Suprapubic skin (tissue), 4 donors: ENCODE measurements around the gene VPS25. TPM values are rescaled to one million over a fixed set of nuclear protein-coding genes. Genes with fewer than 3 reads are reported as not detected.

Experiments used
- DNase-seq, 2 donors: peaks; one replicate each; pipeline ENCODE4 v3.0.0-alpha.2; 2019; ENCODE audit warnings: low spot score in 2 of 2
- H3K27ac ChIP-seq: fragments of 200-600 bp; sonication (generic); one replicate; pipeline ENCODE4 v1.5.1; 2019
- H3K27me3 ChIP-seq: fragments of 200-600 bp; sonication (generic); one replicate; pipeline ENCODE4 v1.5.1; 2019
- H3K36me3 ChIP-seq: fragments of 200-600 bp; sonication (generic); one replicate; pipeline ENCODE4 v1.5.1; 2019
- H3K4me1 ChIP-seq: fragments of 200-600 bp; sonication (generic); one replicate; pipeline ENCODE4 v1.5.1; 2019
- H3K4me3 ChIP-seq: fragments of 200-600 bp; sonication (generic); one replicate; pipeline ENCODE4 v1.5.1; 2019; ENCODE audit warnings: mild to moderate bottlenecking
- H3K9me3 ChIP-seq: fragments of 200-600 bp; sonication (generic); one replicate; pipeline ENCODE4 v1.5.1; 2019
- EP300 ChIP-seq: sonication (generic); formaldehyde crosslinking; IDR thresholded peaks from one replicate; pipeline ENCODE4 v1.6.1; 2017; ENCODE audit warnings: antibody characterized with exemption
- POLR2A ChIP-seq, 2 donors: fragments of 450-650 bp; IDR thresholded peaks; one replicate each; pipeline ENCODE4 v1.6.1; 2017; ENCODE audit warnings: antibody characterized with exemption in 2 of 2, mild to moderate bottlenecking in 2 of 2, moderate library complexity in 2 of 2
- POLR2AphosphoS5 ChIP-seq, 3 donors: sonication (generic); formaldehyde crosslinking; IDR thresholded peaks; one replicate each; pipeline ENCODE4 v1.6.1; 2017; ENCODE audit warnings: antibody characterized with exemption in 3 of 3
- WGBS: methylation state at CpG from one replicate; pipeline ENCODE4 v1.1.5; 2018; 5-methylcytosine and 5-hydroxymethylcytosine counted together
- total RNA-seq, 4 donors: library from RNA; depleted of rRNA; stranded (reverse); fragments of >200 nt; gene quantifications; one replicate each; pipeline ENCODE4 v1.1.0, GENCODE V29; 2016
- TF ChIP-seq, protein P1 (sequence below), 2 donors: fragments of 200-600 bp in 1 of 2; fragments of 450-650 bp in 1 of 2; sonication (generic) in 1 of 2; IDR thresholded peaks; one replicate each; pipeline ENCODE4 v1.5.1; 2016 to 2019; ENCODE audit warnings: antibody characterized with exemption in 2 of 2, mild to moderate bottlenecking in 1 of 2, moderate library complexity in 1 of 2

The VPS25 gene
- total RNA-seq, 4 donors from 2014 or later: 49.1 to 66.5 (median 59.0) TPM

DNA sequence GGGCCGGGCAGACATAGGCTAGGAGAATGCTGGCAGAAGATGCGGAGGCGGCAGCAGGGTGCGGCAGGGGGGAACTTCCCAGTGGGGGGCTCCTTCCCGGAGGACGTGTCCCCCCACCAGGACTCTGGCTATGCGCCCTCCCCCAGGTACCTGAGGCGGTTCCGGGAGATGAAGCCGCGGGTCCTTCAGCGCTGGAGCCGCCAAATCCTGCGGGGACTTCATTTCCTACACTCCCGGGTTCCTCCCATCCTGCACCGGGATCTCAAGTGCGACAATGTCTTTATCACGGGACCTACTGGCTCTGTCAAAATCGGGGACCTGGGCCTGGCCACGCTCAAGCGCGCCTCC lies 10.5 kb downstream of the VPS25 start:
- Histone ChIP-seq H3K4me1 (peaks cover 41% of the 10 kb centered on the region), H3K27me3 (peaks cover 80% of the 10 kb centered on the region), H3K9me3 (no peaks in the 10 kb centered on the region), H3K27ac (no peak overlapping the region), H3K36me3 (peaks cover 10% of the 10 kb centered on the region), H3K4me3 (no peak overlapping the region)
- 34% methylated on average over 19 of the region's 22 CpGs for WGBS
- TF ChIP-seq, protein P1, sequence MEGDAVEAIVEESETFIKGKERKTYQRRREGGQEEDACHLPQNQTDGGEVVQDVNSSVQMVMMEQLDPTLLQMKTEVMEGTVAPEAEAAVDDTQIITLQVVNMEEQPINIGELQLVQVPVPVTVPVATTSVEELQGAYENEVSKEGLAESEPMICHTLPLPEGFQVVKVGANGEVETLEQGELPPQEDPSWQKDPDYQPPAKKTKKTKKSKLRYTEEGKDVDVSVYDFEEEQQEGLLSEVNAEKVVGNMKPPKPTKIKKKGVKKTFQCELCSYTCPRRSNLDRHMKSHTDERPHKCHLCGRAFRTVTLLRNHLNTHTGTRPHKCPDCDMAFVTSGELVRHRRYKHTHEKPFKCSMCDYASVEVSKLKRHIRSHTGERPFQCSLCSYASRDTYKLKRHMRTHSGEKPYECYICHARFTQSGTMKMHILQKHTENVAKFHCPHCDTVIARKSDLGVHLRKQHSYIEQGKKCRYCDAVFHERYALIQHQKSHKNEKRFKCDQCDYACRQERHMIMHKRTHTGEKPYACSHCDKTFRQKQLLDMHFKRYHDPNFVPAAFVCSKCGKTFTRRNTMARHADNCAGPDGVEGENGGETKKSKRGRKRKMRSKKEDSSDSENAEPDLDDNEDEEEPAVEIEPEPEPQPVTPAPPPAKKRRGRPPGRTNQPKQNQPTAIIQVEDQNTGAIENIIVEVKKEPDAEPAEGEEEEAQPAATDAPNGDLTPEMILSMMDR (IDR thresholded peaks at IDR 0.05): no peak
- TF ChIP-seq EP300: no peak
- no peak for TF ChIP-seq POLR2AphosphoS5 (IDR thresholded peaks at IDR 0.05)
- TF ChIP-seq POLR2A (IDR thresholded peaks at IDR 0.05): no peak
- DNase-seq: no peak

DNA sequence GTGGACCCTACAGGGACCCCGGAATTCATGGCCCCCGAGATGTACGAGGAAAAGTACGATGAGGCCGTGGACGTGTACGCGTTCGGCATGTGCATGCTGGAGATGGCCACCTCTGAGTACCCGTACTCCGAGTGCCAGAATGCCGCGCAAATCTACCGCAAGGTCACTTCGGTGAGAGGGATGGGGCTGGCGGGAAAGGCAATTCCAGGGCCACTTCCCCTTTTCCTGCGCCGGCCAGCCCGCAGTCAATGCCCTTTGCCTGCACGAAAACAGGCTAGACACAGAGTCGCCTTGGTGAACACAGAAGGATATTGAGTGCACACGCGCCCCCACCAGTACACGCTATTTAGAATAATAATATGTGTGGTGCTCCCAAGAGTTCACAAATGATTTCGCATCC lies 11.2 kb downstream of the VPS25 start:
- H3K9me3 ChIP-seq: no peaks in the 10 kb centered on the region
- no peak for TF ChIP-seq EP300
- no peak for TF ChIP-seq POLR2A (IDR thresholded peaks at IDR 0.05)
- no peak for TF ChIP-seq POLR2AphosphoS5 (IDR thresholded peaks at IDR 0.05)
- TF ChIP-seq, protein P1 (IDR thresholded peaks at IDR 0.05): no peak
- peaks cover 80% of the 10 kb centered on the region for H3K27me3 ChIP-seq
- no peak overlapping the region for H3K27ac ChIP-seq
- DNase-seq: no peak
- H3K4me1 ChIP-seq: peaks cover 41% of the 10 kb centered on the region
- no peak overlapping the region for H3K4me3 ChIP-seq
- peaks cover 3% of the 10 kb centered on the region for H3K36me3 ChIP-seq
- WGBS: 38% methylated on average over 24 of the region's 25 CpGs

DNA sequence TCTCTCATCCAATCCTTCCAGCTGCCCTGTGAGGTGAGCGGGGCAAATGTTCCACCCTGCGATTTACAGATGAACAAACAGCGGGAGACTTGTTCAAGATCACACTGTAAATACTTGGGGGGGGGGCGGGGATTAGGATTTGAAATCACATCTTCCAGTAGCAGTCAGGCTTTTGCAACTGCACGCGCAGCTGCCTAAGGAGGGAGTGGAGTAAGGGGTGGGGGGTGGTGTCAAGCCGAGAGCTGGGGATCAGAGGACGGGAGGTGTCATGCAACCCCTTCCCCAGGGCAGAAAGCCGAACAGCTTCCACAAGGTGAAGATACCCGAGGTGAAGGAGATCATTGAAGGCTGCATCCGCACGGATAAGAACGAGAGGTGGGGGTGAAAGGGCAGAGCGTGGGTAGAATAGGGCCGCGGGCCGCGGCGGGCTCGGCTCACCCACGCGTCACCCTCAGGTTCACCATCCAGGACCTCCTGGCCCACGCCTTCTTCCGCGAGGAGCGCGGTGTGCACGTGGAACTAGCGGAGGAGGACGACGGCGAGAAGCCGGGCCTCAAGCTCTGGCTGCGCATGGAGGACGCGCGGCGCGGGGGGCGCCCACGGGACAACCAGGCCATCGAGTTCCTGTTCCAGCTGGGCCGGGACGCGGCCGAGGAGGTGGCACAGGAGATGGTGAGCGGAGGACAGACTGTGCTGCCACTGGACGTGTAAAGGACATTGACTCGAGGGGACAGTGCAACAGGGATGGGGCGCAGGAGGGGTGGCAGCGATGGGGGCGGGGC lies 11.8 kb downstream of the VPS25 start:
- WGBS: 23% methylated on average over 52 of the region's 52 CpGs
- DNase-seq: no peak
- peaks cover 80% of the 10 kb centered on the region for H3K27me3 ChIP-seq

DNA sequence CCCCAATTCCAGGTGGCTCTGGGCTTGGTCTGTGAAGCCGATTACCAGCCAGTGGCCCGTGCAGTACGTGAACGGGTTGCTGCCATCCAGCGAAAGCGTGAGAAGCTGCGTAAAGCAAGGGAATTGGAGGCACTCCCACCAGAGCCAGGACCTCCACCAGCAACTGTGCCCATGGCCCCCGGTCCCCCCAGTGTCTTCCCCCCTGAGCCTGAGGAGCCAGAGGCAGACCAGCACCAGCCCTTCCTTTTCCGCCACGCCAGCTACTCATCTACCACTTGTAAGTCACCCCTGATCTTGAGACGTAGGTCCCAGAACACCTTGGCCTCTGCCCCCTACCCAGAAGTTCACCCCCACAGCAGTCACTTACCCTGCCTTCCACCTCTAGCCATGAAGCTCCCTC lies 14.0 kb downstream of the VPS25 start:
- Histone ChIP-seq H3K9me3 (no peaks in the 10 kb centered on the region), H3K36me3 (no peaks in the 10 kb centered on the region), H3K27me3 (peaks cover 57% of the 10 kb centered on the region), H3K4me3 (no peak overlapping the region), H3K27ac (no peak overlapping the region), H3K4me1 (peaks cover 19% of the 10 kb centered on the region)
- TF ChIP-seq POLR2AphosphoS5 (IDR thresholded peaks at IDR 0.05): no peak
- TF ChIP-seq POLR2A (IDR thresholded peaks at IDR 0.05): no peak
- no peak for TF ChIP-seq EP300
- TF ChIP-seq, protein P1 (IDR thresholded peaks at IDR 0.05): no peak
- no peak for DNase-seq
- 91% methylated on average over 11 of the region's 11 CpGs for WGBS

More for the DNA sequence above, 11.8 kb downstream of the VPS25 start:
- H3K27ac ChIP-seq: no peak overlapping the region
- TF ChIP-seq POLR2A (IDR thresholded peaks at IDR 0.05) (no peak), EP300 (no peak), POLR2AphosphoS5 (IDR thresholded peaks at IDR 0.05) (no peak)
- TF ChIP-seq, protein P1 (IDR thresholded peaks at IDR 0.05): no peak
- H3K9me3 ChIP-seq: no peaks in the 10 kb centered on the region
- H3K36me3 ChIP-seq: no peaks in the 10 kb centered on the region
- H3K4me1 ChIP-seq: peaks cover 39% of the 10 kb centered on the region
- H3K4me3 ChIP-seq: no peak overlapping the region

DNA sequence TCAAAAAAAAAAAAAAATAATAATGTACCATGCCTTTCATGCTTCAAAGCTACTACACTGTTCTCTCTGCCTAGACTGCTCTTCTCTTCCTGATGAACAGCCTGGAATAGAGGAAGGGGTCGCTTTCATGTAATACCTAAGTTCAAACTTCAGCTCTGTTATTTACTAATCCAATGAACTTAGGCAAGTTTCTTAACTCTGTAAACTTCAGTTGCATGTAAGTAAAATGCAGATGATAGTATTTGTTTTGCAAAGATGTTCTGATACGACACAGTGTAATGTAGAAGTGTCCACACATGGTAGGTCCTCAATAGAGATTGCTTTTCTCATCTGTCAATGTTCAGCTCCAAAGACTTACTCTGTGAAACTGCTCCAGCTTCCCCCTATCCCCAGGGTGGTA lies 18.7 kb downstream of the VPS25 start:
- Histone ChIP-seq H3K27me3 (peaks cover 12% of the 10 kb centered on the region), H3K9me3 (no peaks in the 10 kb centered on the region)
- 73% methylated on average over 2 of the region's 2 CpGs for WGBS

More for the DNA sequence above, 18.7 kb downstream of the VPS25 start:
- no peak overlapping the region for H3K4me3 ChIP-seq
- no peak for TF ChIP-seq POLR2AphosphoS5 (IDR thresholded peaks at IDR 0.05)
- TF ChIP-seq POLR2A (IDR thresholded peaks at IDR 0.05): no peak
- TF ChIP-seq, protein P1 (IDR thresholded peaks at IDR 0.05): no peak
- no peak for TF ChIP-seq EP300
- H3K36me3 ChIP-seq: peaks cover 8% of the 10 kb centered on the region
- DNase-seq: no peak
- H3K4me1 ChIP-seq: peaks cover 12% of the 10 kb centered on the region
- no peak overlapping the region for H3K27ac ChIP-seq
